ENCODE results near the gene KRTAP4-4.
"Not testable (repeated sequence)": the region's sequence is repeated elsewhere in the genome, so short reads cannot be mapped to it uniquely, and the experiment has no call there.

DNA sequence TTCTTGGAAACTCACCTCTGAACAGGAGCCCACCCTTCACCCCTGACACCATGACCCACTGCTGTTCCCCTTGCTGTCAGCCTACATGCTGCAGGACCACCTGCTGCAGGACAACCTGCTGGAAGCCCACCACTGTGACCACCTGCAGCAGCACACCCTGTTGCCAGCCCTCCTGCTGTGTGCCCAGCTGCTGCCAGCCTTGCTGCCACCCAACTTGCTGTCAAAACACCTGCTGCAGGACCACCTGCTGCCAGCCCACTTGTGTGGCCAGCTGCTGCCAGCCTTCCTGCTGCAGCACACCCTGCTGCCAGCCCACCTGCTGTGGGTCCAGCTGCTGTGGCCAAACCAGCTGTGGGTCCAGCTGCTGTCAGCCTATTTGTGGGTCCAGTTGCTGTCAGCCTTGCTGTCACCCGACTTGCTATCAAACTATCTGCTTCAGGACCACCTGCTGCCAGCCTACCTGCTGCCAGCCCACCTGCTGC lies 29.3 kb upstream of the KRTAP4-4 start, which contains the start of gene KRTAP9-1:
- TF ChIP-seq, protein P1, sequence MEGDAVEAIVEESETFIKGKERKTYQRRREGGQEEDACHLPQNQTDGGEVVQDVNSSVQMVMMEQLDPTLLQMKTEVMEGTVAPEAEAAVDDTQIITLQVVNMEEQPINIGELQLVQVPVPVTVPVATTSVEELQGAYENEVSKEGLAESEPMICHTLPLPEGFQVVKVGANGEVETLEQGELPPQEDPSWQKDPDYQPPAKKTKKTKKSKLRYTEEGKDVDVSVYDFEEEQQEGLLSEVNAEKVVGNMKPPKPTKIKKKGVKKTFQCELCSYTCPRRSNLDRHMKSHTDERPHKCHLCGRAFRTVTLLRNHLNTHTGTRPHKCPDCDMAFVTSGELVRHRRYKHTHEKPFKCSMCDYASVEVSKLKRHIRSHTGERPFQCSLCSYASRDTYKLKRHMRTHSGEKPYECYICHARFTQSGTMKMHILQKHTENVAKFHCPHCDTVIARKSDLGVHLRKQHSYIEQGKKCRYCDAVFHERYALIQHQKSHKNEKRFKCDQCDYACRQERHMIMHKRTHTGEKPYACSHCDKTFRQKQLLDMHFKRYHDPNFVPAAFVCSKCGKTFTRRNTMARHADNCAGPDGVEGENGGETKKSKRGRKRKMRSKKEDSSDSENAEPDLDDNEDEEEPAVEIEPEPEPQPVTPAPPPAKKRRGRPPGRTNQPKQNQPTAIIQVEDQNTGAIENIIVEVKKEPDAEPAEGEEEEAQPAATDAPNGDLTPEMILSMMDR (IDR thresholded peaks at IDR 0.05) = not testable (repeated sequence)
- TF ChIP-seq POLR2A, POLR2AphosphoS5 (IDR thresholded peaks at IDR 0.05): not testable (repeated sequence)

Measured in stomach (tissue), 4 donors.